ENCODE measurements around the gene PTGIS.

PTGIS gene

DNA sequence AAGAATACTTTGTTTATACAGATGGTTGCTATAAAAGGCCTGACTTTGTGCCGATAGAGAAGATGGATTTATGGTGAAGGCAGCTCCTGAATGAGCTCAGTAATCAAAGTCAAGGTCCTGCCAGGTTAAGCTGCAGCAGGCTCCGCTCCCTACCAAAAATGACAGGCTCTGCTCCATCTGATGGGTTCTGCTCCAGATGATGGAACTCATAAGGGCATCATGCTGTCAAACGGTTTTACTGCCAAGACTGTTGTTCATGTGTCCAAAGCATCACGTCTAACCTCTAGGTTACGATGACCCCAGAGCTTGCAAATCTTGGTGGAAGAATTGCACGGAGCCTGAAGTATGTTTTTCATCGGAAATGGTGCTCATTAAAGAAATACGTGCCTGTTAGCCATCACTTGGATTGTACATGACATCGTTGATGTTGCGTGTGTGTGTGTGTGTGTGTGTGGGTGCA, 19.2 kb upstream of the PTGIS start:
- Histone ChIP-seq H3K4me1 (ENCODE audit: control insufficient read depth, insufficient read depth, low read length, poor library complexity, severe bottlenecking) (no peaks in the 10 kb centered on the region), H3K27ac (ENCODE audit: insufficient read depth, low read length, poor library complexity, severe bottlenecking) (no peak overlapping the region), H3K4me3 (ENCODE audit: insufficient read depth, low read depth, low read length, poor library complexity, severe bottlenecking) (no peak overlapping the region), H3K9me3 (ENCODE audit: control insufficient read depth, low read length) (no peaks in the 10 kb centered on the region), H3K27me3 (replicated peaks; ENCODE audit: control insufficient read depth, insufficient read depth, low read length, poor library complexity, severe bottlenecking) (no peaks in the 10 kb centered on the region), H3K36me3 (ENCODE audit: control insufficient read depth, insufficient read depth, low read length) (no peaks in the 10 kb centered on the region)
- no peak for DNase-seq

DNA sequence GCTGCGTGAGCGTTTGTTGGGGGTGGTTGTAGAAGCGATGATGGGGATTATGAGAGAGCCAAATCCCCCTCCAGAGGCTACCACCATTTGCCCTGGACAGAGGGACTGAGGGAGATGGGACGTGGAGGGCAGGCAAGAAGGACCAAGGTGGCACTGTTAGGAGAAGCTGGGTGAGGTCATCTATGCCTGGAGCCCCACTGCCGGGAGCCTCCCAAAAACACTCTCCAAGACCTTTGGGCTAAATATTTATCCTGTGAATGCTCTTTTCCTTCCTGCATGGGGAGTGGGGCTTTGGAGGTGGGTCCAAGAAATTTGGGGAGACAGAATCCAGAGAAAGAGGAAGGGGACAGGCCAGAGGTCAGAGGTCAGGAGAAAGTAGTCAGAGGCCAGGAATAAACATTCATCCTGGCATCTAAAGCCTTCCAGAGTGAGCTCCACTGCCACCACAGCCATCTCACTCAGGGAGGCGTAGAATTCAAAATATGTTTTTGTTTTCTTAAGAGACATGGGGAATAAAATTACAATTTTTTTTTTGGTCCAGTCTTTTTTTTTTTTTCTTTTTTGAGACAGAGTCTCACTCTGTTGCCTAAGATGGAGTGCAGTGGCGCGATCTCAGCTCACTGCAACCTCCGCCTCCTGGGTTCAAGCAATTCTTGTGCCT, 17.8 kb upstream of the PTGIS start:
- H3K9me3 ChIP-seq (ENCODE audit: control insufficient read depth, low read length), result no peaks in the 10 kb centered on the region
- H3K4me1 ChIP-seq (ENCODE audit: control insufficient read depth, insufficient read depth, low read length, poor library complexity, severe bottlenecking), result no peaks in the 10 kb centered on the region
- no peak for DNase-seq
- H3K27ac ChIP-seq (ENCODE audit: insufficient read depth, low read length, poor library complexity, severe bottlenecking), result no peak overlapping the region
- no peaks in the 10 kb centered on the region for H3K36me3 ChIP-seq (ENCODE audit: control insufficient read depth, insufficient read depth, low read length)
- H3K4me3 ChIP-seq (ENCODE audit: insufficient read depth, low read depth, low read length, poor library complexity, severe bottlenecking), result no peak overlapping the region
- H3K27me3 ChIP-seq (replicated peaks; ENCODE audit: control insufficient read depth, insufficient read depth, low read length, poor library complexity, severe bottlenecking), result no peaks in the 10 kb centered on the region

DNA sequence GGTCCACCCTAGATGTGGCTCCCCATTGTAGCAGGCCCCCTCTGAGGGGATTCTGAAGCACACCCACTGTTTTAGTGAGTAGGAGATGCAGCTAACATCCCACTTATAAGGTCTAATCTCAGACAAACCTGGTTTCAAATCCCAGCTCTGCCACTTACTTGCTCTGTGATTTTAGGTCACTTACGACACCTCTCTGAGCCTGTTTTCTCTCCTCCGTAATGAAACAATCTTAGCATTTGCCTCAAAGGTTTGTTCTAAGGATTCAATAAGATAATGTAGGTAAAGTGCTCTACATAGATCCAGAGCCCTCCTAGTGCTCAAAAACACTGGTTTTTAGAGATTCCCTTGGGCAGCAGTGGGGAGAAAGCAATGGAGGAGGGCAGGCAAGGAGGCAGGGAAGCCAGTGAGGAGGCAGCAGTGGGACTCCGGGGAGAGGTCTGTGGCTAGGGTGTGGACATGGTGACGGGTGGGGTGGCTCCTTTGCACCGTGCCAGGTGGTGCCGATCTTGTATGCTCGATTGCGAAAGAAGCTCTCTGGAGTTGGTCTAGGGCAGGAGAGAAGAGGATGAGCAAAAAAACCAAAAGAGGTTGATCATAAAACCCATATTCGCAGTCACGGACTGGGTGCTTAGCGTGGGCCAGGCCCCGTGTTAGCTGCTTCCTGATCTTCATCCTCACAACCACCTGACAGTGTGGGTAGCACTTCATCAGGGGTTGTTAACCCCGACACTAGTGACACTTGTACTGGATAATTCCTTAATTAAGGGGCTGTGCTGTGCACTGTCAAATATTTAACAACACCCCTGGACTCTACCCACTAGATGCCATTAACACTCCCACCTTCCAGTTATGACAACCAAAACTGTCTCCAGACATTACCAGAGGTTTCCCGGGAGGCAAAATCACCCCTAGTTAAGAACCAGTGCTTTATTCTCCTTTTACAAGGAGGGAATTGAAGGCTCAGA, 16.8 kb upstream of the PTGIS start:
- no peaks in the 10 kb centered on the region for H3K27me3 ChIP-seq (replicated peaks; ENCODE audit: control insufficient read depth, insufficient read depth, low read length, poor library complexity, severe bottlenecking)
- no peak overlapping the region for H3K4me3 ChIP-seq (ENCODE audit: insufficient read depth, low read depth, low read length, poor library complexity, severe bottlenecking)
- DNase-seq, result no peak
- H3K4me1 ChIP-seq (ENCODE audit: control insufficient read depth, insufficient read depth, low read length, poor library complexity, severe bottlenecking), result no peaks in the 10 kb centered on the region
- no peaks in the 10 kb centered on the region for H3K9me3 ChIP-seq (ENCODE audit: control insufficient read depth, low read length)
- no peaks in the 10 kb centered on the region for H3K36me3 ChIP-seq (ENCODE audit: control insufficient read depth, insufficient read depth, low read length)
- no peak overlapping the region for H3K27ac ChIP-seq (ENCODE audit: insufficient read depth, low read length, poor library complexity, severe bottlenecking)

DNA sequence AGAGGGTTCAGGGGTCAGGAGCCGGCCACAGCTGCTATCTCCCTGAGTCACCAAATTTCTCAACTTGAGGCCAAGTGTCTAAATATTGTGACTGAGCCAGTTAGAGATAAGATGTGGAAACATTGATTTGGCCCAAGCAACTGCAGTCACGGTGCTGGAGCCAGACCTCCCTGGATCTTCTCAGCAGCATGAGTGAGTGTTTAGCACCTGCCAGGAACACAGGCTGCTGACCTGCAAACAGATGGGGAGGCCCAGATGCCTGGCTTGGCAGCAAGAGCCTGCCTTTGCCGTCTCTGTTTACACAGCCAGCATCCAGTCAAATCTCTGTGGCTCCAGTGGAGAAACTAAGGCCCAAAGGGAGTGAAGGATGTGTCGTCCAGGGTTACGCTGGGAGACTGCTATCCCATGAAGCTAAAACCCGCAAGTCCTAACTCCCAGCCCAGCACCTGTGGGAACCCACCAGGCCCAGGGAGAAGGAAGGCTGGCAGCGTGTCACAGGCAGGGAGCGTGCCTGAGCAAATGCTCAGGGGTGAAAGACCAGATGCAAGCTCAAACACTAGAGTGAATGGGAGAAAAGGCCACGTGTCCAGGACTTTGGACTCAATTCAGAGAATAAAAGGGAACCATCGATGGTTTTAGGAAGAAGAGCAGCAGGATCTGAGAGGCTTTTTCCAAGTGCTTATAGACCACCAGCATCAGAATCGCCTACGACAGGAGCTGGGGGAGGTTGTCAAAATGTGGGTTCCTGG, 15.9 kb upstream of the PTGIS start:
- no peak for DNase-seq
- H3K4me1 ChIP-seq (ENCODE audit: control insufficient read depth, insufficient read depth, low read length, poor library complexity, severe bottlenecking), result no peaks in the 10 kb centered on the region
- no peak overlapping the region for H3K4me3 ChIP-seq (ENCODE audit: insufficient read depth, low read depth, low read length, poor library complexity, severe bottlenecking)
- H3K9me3 ChIP-seq (ENCODE audit: control insufficient read depth, low read length), result no peaks in the 10 kb centered on the region
- no peaks in the 10 kb centered on the region for H3K36me3 ChIP-seq (ENCODE audit: control insufficient read depth, insufficient read depth, low read length)
- H3K27ac ChIP-seq (ENCODE audit: insufficient read depth, low read length, poor library complexity, severe bottlenecking), result no peak overlapping the region
- no peaks in the 10 kb centered on the region for H3K27me3 ChIP-seq (replicated peaks; ENCODE audit: control insufficient read depth, insufficient read depth, low read length, poor library complexity, severe bottlenecking)

DNA sequence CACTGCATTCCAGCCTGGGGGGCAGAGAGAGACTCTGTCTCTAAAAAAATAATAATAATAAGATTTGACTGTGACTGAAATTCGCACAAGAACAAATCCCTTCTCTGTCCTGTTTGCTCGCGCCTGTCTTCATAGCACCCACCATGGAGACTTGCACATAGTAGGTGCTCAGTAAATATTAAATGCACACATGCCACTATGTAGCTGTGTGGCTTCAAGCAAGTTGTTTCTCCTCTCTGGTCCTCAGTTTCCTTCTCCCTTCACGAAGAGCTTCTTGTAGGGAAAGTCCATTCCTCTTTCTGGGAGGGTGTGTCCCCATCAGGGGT, 15.4 kb upstream of the PTGIS start:
- H3K27ac ChIP-seq (ENCODE audit: insufficient read depth, low read length, poor library complexity, severe bottlenecking), result no peak overlapping the region
- no peaks in the 10 kb centered on the region for H3K27me3 ChIP-seq (replicated peaks; ENCODE audit: control insufficient read depth, insufficient read depth, low read length, poor library complexity, severe bottlenecking)
- no peaks in the 10 kb centered on the region for H3K4me1 ChIP-seq (ENCODE audit: control insufficient read depth, insufficient read depth, low read length, poor library complexity, severe bottlenecking)
- no peaks in the 10 kb centered on the region for H3K9me3 ChIP-seq (ENCODE audit: control insufficient read depth, low read length)
- no peak for DNase-seq
- no peaks in the 10 kb centered on the region for H3K36me3 ChIP-seq (ENCODE audit: control insufficient read depth, insufficient read depth, low read length)
- no peak overlapping the region for H3K4me3 ChIP-seq (ENCODE audit: insufficient read depth, low read depth, low read length, poor library complexity, severe bottlenecking)

DNA sequence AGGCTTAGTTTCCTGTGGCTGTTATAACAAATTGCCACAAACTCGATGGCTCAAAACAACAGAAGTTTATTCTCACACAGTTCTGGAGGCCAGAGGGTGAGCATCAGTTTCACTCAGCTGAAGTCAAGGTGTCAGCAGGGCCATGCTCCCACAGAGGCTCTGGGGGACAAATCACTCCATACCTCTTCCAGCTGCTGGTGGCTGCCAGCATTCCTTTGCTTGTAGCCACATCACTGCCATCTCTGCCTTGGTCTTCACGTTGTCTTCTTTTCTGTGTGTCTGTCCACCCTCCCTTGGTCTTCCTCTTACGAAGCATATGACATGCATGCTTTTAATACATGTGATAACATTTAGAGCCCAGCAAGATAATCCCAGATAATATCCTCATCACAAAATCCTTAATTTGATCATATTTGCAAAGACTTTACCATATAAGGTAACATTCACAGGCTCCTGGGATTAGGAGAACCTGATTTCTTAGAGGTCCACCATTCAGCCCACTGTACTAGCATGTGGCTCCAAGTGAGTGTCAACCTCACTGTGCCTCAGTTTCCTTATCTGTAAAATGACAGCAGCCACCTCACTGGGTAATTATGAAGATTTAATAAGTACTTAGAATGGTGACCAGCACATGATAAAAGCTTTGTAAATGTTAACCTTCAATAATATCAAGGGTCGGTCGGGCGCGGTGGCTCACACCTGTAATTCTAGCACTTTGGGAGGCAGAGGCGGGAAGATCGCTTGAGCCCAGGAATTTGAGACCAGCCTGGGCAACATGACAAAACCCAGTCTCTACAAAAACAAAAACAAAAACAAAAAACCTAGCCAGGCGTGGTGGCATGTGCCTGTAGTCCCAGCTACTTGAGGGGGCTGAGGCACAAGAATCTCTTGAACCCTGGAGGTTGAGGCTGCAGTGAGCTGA, 14.7 kb upstream of the PTGIS start:
- Histone ChIP-seq H3K36me3 (ENCODE audit: control insufficient read depth, insufficient read depth, low read length) (no peaks in the 10 kb centered on the region), H3K27me3 (replicated peaks; ENCODE audit: control insufficient read depth, insufficient read depth, low read length, poor library complexity, severe bottlenecking) (no peaks in the 10 kb centered on the region), H3K9me3 (ENCODE audit: control insufficient read depth, low read length) (no peaks in the 10 kb centered on the region), H3K27ac (ENCODE audit: insufficient read depth, low read length, poor library complexity, severe bottlenecking) (no peak overlapping the region), H3K4me1 (ENCODE audit: control insufficient read depth, insufficient read depth, low read length, poor library complexity, severe bottlenecking) (no peaks in the 10 kb centered on the region), H3K4me3 (ENCODE audit: insufficient read depth, low read depth, low read length, poor library complexity, severe bottlenecking) (no peak overlapping the region)
- DNase-seq, result no peak

DNA sequence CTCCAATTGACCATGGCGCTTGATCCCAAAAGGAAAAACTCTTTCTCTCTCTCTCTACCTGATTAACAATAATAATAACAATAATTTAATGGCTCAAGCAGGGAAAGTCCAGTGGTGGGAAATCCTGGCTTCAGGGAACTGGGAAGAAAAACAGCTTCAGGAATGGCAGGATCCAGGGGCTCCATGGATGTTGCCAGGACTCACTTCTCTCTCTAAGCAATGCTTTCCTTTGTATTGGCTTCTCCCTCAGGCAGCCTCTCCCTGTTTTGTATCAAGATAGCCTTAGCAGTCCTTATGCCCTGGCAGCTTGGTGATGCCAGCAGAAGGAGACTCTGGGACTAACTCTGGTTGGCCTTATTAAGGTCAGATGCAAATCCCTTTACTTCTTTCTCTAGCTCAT, 13.5 kb upstream of the PTGIS start:
- Histone ChIP-seq H3K4me1 (ENCODE audit: control insufficient read depth, insufficient read depth, low read length, poor library complexity, severe bottlenecking) (no peaks in the 10 kb centered on the region), H3K27ac (ENCODE audit: insufficient read depth, low read length, poor library complexity, severe bottlenecking) (no peak overlapping the region)

DNA sequence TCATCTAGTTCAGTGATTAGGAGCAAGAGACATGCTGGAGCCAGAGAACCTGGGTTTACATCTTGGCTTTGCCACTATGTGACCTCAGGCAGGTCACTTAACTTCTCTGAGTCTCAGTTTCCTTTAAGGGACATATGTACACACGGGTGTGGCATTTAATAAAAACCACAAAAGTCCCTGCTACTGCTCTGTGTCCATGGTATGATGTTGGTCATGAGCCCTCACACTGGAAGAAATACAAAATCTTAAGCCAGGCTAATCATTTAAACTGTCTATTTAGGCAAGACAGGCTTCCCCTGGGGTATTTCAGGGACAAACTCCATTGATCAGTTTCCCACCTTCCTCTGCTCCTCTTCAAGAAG, 12.9 kb upstream of the PTGIS start:
- Histone ChIP-seq H3K9me3 (ENCODE audit: control insufficient read depth, low read length) (no peaks in the 10 kb centered on the region), H3K27me3 (replicated peaks; ENCODE audit: control insufficient read depth, insufficient read depth, low read length, poor library complexity, severe bottlenecking) (no peaks in the 10 kb centered on the region), H3K36me3 (ENCODE audit: control insufficient read depth, insufficient read depth, low read length) (no peaks in the 10 kb centered on the region), H3K27ac (ENCODE audit: insufficient read depth, low read length, poor library complexity, severe bottlenecking) (no peak overlapping the region), H3K4me3 (ENCODE audit: insufficient read depth, low read depth, low read length, poor library complexity, severe bottlenecking) (no peak overlapping the region), H3K4me1 (ENCODE audit: control insufficient read depth, insufficient read depth, low read length, poor library complexity, severe bottlenecking) (no peaks in the 10 kb centered on the region)
- DNase-seq, result no peak

More for the DNA sequence above, 13.5 kb upstream of the PTGIS start:
- no peaks in the 10 kb centered on the region for H3K36me3 ChIP-seq (ENCODE audit: control insufficient read depth, insufficient read depth, low read length)
- no peaks in the 10 kb centered on the region for H3K9me3 ChIP-seq (ENCODE audit: control insufficient read depth, low read length)
- H3K4me3 ChIP-seq (ENCODE audit: insufficient read depth, low read depth, low read length, poor library complexity, severe bottlenecking), result no peak overlapping the region
- no peaks in the 10 kb centered on the region for H3K27me3 ChIP-seq (replicated peaks; ENCODE audit: control insufficient read depth, insufficient read depth, low read length, poor library complexity, severe bottlenecking)
- DNase-seq, result no peak

All from effector memory CD4-positive, alpha-beta T cell (primary cell).